ENCODE measurements around the gene SH2D2A. TPM values are rescaled to one million over a fixed set of nuclear protein-coding genes. Genes with fewer than 3 reads are reported as not detected.

Gene SH2D2A
- total RNA-seq, 1 experiment from 2014 or later, result 27.9 TPM

DNA sequence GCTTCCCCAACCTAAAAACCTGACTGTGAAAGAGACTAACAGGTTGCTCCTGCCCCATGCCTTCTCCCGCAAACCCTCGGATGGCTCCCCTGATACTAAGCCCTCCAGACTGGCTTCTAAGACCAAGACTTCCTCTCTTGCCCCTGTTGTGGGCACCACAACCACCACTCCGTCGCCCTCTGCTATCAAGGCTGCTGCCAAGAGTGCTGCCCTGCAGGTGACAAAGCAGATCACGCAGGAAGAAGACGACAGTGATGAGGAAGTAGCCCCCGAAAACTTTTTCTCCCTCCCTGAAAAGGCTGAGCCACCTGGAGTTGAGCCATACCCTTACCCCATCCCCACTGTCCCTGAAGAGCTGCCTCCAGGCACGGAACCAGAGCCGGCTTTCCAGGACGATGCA, 30.0 kb downstream of the SH2D2A start:
- TF ChIP-seq, protein P1, sequence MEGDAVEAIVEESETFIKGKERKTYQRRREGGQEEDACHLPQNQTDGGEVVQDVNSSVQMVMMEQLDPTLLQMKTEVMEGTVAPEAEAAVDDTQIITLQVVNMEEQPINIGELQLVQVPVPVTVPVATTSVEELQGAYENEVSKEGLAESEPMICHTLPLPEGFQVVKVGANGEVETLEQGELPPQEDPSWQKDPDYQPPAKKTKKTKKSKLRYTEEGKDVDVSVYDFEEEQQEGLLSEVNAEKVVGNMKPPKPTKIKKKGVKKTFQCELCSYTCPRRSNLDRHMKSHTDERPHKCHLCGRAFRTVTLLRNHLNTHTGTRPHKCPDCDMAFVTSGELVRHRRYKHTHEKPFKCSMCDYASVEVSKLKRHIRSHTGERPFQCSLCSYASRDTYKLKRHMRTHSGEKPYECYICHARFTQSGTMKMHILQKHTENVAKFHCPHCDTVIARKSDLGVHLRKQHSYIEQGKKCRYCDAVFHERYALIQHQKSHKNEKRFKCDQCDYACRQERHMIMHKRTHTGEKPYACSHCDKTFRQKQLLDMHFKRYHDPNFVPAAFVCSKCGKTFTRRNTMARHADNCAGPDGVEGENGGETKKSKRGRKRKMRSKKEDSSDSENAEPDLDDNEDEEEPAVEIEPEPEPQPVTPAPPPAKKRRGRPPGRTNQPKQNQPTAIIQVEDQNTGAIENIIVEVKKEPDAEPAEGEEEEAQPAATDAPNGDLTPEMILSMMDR (IDR thresholded peaks at IDR 0.05; ENCODE audit: unreplicated experiment), result no peak
- intact Hi-C loops (cut with micrococcal nuclease), result no loop called here
- Mint-ChIP-seq H3K27ac (ENCODE audit: low read depth, unreplicated experiment) (no peak overlapping the region), H3K36me3 (ENCODE audit: insufficient read depth, unreplicated experiment) (peaks cover 94% of the 10 kb centered on the region), H3K9me3 (ENCODE audit: unreplicated experiment) (no peaks in the 10 kb centered on the region), H3K4me1 (ENCODE audit: insufficient read depth, unreplicated experiment) (peaks cover 5% of the 10 kb centered on the region), H3K27me3 (ENCODE audit: insufficient read depth, unreplicated experiment) (no peaks in the 10 kb centered on the region), H3K4me3 (ENCODE audit: unreplicated experiment) (no peak overlapping the region)
- ChIA-PET POLR2A (interaction anchor here (1.8 to 2.6 kb wide), 2 partner anchors 47 to 58 kb away, joined by 3 to 8 read pairs; partner anchors contain the start of genes ISG20L2 and METTL25B), CTCF (interaction anchor here (0.6 to 3.1 kb wide), 4 partner anchors 11 to 369 kb away, joined by 3 to 22 read pairs (median 4); no protein-coding TSS in a partner anchor)
- TSS peak; percentile 27 for BruUV-seq (replicated peaks)
- DNase-seq (ENCODE audit: unreplicated experiment), result no peak

DNA sequence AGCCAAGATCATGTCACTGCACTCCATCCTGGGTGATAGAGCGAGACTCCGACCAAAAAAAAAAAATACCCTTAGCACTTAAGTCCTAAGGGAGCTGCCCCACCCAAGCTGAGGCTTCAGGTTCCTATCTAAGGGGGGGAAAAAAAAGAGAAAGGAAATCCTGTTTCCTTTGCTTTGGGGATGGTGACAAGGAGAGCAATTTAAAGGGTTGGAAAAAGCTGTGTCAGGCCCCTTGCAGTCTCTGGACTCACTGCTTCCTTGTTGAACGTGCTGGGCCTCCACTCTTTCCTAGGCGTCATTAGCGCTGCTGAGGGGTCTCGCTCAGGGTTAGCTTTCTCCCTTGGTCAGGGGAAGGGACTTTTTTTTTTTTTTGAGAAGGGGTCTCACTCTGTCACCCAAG, 31.2 kb downstream of the SH2D2A start:
- POLR2A ChIA-PET, result interaction anchor here (0.7 to 2.6 kb wide), 5 partner anchors 9 to 57 kb away, joined by 3 to 12 read pairs (median 3); partner anchors contain the start of genes ISG20L2, METTL25B and PRCC
- Mint-ChIP-seq H3K9me3 (ENCODE audit: unreplicated experiment) (no peaks in the 10 kb centered on the region), H3K36me3 (ENCODE audit: insufficient read depth, unreplicated experiment) (peaks cover 97% of the 10 kb centered on the region), H3K27ac (ENCODE audit: low read depth, unreplicated experiment) (no peak overlapping the region), H3K4me1 (ENCODE audit: insufficient read depth, unreplicated experiment) (peaks cover 14% of the 10 kb centered on the region), H3K27me3 (ENCODE audit: insufficient read depth, unreplicated experiment) (no peaks in the 10 kb centered on the region), H3K4me3 (ENCODE audit: unreplicated experiment) (no peak overlapping the region)
- CTCF ChIA-PET, result interaction anchor here (0.6 to 3.4 kb wide), 13 partner anchors 12 to 268 kb away, joined by 3 to 22 read pairs (median 5); partner anchors contain the start of gene INSRR
- TF ChIP-seq, protein P1 (IDR thresholded peaks at IDR 0.05; ENCODE audit: unreplicated experiment), result no peak
- BruUV-seq (replicated peaks), result no TSS peak
- no peak for DNase-seq (ENCODE audit: unreplicated experiment)
- intact Hi-C loops (cut with micrococcal nuclease), result no loop called here

GRCh38 chr1:156781585-156782186, 35.0 kb downstream of the SH2D2A start:
- BruUV-seq (replicated peaks), result no TSS peak

GRCh38 chr1:156777573-156777972, 39.1 kb downstream of the SH2D2A start:
- Mint-ChIP-seq H3K4me1 (ENCODE audit: insufficient read depth, unreplicated experiment) (peaks cover 50% of the 10 kb centered on the region), H3K4me3 (ENCODE audit: unreplicated experiment) (no peak overlapping the region), H3K36me3 (ENCODE audit: insufficient read depth, unreplicated experiment) (peaks cover 67% of the 10 kb centered on the region), H3K9me3 (ENCODE audit: unreplicated experiment) (no peaks in the 10 kb centered on the region), H3K27ac (ENCODE audit: low read depth, unreplicated experiment) (peak overlapping the region; percentile 1), H3K27me3 (ENCODE audit: insufficient read depth, unreplicated experiment) (no peaks in the 10 kb centered on the region)
- TF ChIP-seq, protein P1 (IDR thresholded peaks at IDR 0.05; ENCODE audit: unreplicated experiment), result no peak
- intact Hi-C loops (cut with micrococcal nuclease), result no loop called here
- no peak for DNase-seq (ENCODE audit: unreplicated experiment)
- ChIA-PET POLR2A (interaction anchor here (0.8 to 2.0 kb wide), 3 partner anchors 9 to 25 kb away, joined by 3 to 7 read pairs (median 3); partner anchors contain the start of gene PRCC), CTCF (no interaction called here)
- BruUV-seq (replicated peaks), result no TSS peak

More at GRCh38 chr1:156781585-156782186, 35.0 kb downstream of the SH2D2A start:
- H3K36me3 Mint-ChIP-seq (ENCODE audit: insufficient read depth, unreplicated experiment), result peaks cover 86% of the 10 kb centered on the region
- intact Hi-C loops (cut with micrococcal nuclease), result no loop called here
- TF ChIP-seq, protein P1 (IDR thresholded peaks at IDR 0.05; ENCODE audit: unreplicated experiment), result no peak
- CTCF ChIA-PET, result interaction anchor here (0.6 to 3.6 kb wide), 21 partner anchors 9 to 557 kb away, joined by 3 to 28 read pairs (median 5); partner anchors contain the start of genes INSRR and NTRK1
- no peak for DNase-seq (ENCODE audit: unreplicated experiment)
- H3K4me3 Mint-ChIP-seq (ENCODE audit: unreplicated experiment), result no peak overlapping the region
- POLR2A ChIA-PET, result interaction anchor here (0.7 to 2.0 kb wide), 8 partner anchors 9 to 121 kb away, joined by 3 to 22 read pairs (median 6); partner anchors contain the start of genes ISG20L2, METTL25B, MRPL24 and PRCC
- no peaks in the 10 kb centered on the region for H3K9me3 Mint-ChIP-seq (ENCODE audit: unreplicated experiment)
- H3K4me1 Mint-ChIP-seq (ENCODE audit: insufficient read depth, unreplicated experiment), result peaks cover 28% of the 10 kb centered on the region
- H3K27me3 Mint-ChIP-seq (ENCODE audit: insufficient read depth, unreplicated experiment), result no peaks in the 10 kb centered on the region
- H3K27ac Mint-ChIP-seq (ENCODE audit: low read depth, unreplicated experiment), result peak overlapping the region; percentile 66
